AG04449 (cell line): ENCODE results near the gene PLEKHJ1.
A peak's percentile ranks its signal among the peaks of the same experiment; 100 is the strongest.

ENCODE experiments used
- CTCF ChIA-PET: fragments of 350-600 bp; formaldehyde crosslinking; extraction: SDS; loops from one replicate; lab custom pipeline; 2021; ENCODE audit warnings: antibody characterized with exemption; lab: Yijun Ruan, JAX
- POLR2A ChIA-PET: fragments of 400-600, 350-600 bp; formaldehyde crosslinking; extraction: SDS; loops from one replicate; lab custom pipeline; 2020; ENCODE audit warnings: antibody characterized with exemption, inconsistent platforms; lab: Yijun Ruan, JAX
- DNase-seq: peaks from one replicate; pipeline ENCODE4 v3.0.0-alpha.2; 2010; ENCODE audit warnings: low read depth, low spot score
- H3K4me3 ChIP-seq: 2 replicates; pipeline ENCODE4 v1.5.1; 2011; ENCODE audit warnings: low read depth, mild to moderate bottlenecking, control low read depth, low read length
- CTCF ChIP-seq: IDR thresholded peaks from one replicate; pipeline ENCODE4 v1.5.1; 2011; ENCODE audit warnings: mild to moderate bottlenecking, moderate library complexity, low read length, control low read depth, inconsistent platforms; ENCODE audit not compliant: insufficient read depth; ENCODE audit errors: missing control alignments

The PLEKHJ1 gene

DNA sequence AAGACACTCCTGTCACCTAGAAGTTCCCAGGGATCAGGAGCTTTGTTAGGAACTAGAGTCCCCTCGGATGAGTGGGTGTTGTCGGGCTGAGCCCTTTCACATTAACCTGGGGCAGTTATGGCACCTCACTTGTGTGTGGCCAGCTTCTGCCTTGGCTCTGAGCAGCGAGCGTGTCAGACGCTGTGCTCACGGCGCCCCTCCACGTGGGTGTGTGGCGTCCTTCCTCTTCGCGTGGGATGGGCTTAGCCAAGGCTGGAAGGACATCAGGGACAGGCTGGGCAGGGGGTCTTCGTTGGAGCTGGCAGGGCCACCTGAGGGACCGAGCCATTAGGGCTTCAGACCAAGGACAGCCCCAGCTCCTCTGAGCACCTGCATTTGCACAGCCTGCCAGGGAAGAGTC is 49.0 kb downstream of the PLEKHJ1 start:
- ChIA-PET POLR2A (interaction anchor here (0.6 to 1.5 kb wide), 2 partner anchors 23 to 152 kb away, joined by 6 read pairs; partner anchors contain the start of gene DOT1L), CTCF (interaction anchor here (1.5 to 1.8 kb wide), 2 partner anchors 22 to 26 kb away, joined by 3 to 8 read pairs; no protein-coding TSS in a partner anchor)
- no peak overlapping the region for H3K4me3 ChIP-seq
- no peak for TF ChIP-seq CTCF
- DNase-seq, result no peak

DNA sequence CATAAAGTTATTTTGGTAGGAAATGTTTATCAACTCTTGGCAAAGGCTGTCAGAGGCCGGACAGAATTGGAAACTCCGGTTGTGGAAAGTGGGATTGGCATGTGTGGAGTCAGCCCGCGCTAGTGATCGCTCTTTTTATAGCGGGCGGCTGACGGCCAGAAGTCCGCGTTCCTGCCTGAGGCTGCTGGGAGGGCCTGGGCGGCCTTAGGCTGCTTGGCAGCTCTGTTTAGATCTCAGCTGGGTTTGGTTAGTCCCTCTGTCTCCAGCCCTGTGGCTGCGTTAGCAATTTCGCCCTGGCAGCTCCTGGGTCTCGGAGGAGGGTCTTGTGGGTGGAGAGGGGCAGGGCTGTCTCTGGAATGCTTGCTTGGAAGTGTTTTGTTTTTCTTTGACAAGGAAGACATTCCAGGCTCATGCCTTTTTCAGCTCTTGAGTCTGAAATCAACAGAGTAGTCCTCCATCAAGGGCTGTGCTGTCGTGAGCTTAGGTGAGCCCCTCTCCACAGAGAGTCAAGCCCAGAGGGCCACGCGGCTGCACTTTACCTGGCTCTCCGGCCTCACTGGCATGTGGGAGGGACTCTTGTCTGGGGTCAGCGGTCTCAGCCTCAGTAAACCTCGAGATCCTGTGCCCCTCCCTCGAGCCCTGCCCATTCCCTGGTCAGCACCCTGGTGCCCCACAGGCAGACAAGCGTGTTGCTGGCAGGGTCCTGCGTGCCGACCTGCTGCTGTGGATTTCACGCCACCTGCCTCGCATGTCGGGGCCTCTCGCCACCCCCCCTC is 49.9 kb downstream of the PLEKHJ1 start:
- ChIA-PET CTCF (interaction anchor here (1.0 to 2.4 kb wide), 7 partner anchors 12 to 130 kb away, joined by 3 to 8 read pairs (median 5); no protein-coding TSS in a partner anchor), POLR2A (interaction anchor here (0.6 to 1.9 kb wide), 10 partner anchors 9 to 270 kb away, joined by 3 to 23 read pairs (median 4); partner anchors contain the start of genes AP3D1, DOT1L and LMNB2)
- peak overlapping the region; percentile 27 for H3K4me3 ChIP-seq
- peak; percentile 93 for DNase-seq
- no peak for TF ChIP-seq CTCF

DNA sequence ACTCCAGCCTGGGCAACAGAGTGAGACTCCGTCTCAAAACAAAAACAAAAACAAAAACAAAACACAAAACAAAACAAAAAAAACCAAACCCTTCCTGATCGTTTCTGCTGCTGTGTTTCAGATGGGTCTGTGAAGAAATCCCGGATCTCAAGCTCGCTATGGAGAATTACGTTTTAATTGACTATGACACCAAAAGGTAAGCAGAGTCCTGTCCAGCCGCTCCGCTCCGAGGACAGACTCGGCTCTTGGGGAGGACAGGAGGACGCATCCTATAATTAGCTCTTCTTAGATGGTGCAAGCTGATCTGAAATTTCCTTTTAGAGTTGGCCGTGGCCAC is 50.4 kb downstream of the PLEKHJ1 start:
- ChIA-PET CTCF (interaction anchor here (1.0 to 2.4 kb wide), 7 partner anchors 11 to 130 kb away, joined by 4 to 8 read pairs (median 5); no protein-coding TSS in a partner anchor), POLR2A (interaction anchor here (0.6 to 1.9 kb wide), 8 partner anchors 9 to 271 kb away, joined by 3 to 23 read pairs (median 4); partner anchors contain the start of genes AP3D1, DOT1L and LMNB2)
- TF ChIP-seq CTCF, result no peak
- DNase-seq, result no peak
- H3K4me3 ChIP-seq, result no peak overlapping the region

DNA sequence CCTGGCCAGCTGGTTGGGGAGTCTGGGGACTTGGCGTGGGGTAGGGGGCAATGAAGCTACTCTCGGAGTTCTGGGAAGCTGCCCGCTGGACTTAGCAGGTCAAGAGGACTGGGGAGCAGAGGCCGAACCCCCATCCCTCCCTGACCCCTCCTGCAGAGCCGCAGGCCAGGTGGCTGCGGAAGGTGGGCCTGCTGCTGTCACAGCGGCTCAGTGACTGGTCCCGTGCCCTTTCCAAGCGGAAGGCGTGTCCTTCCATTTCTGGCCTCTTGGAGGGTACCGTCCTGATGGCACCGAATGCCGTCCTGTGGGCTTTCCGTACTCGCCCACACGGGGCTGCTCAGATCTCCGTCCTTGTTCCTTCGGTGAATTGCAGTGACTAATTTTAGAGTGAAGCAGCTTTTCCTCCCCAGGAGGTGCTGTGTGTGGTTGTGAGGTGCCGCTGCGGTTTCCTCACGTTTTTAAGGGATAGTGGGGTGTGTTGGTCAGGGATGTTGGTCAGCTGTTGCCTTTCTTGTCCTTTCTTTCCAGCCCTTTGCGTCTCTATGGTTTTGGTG is 51.6 kb downstream of the PLEKHJ1 start:
- no peak for TF ChIP-seq CTCF
- no peak for DNase-seq
- POLR2A ChIA-PET, result no interaction called here
- CTCF ChIA-PET, result interaction anchor here (1.1 to 2.4 kb wide), 3 partner anchors 10 to 28 kb away, joined by 3 to 6 read pairs (median 4); no protein-coding TSS in a partner anchor
- no peak overlapping the region for H3K4me3 ChIP-seq
